HepG2 (cell line): ENCODE measurements around the gene FAM118A. TPM values are rescaled to one million over a fixed set of nuclear protein-coding genes. Genes with fewer than 3 reads are reported as not detected.
A peak's percentile ranks its signal among the peaks of the same experiment; 100 is the strongest.

Experiments
- CBX2 ChIP-seq, 2 experiments: fragments of 200-600 bp in 1 of 2; sonication (generic); formaldehyde crosslinking in 1 of 2; IDR thresholded peaks; 2 replicates each; pipeline versions ENCODE4 v1.7.0 to v1.8.1; 2018 to 2022; ENCODE audit warnings: low read depth in 2 of 2, low read length in 1 of 2, mild to moderate bottlenecking in 1 of 2, missing genetic modification reagents in 1 of 2
- ELF3 ChIP-seq: IDR thresholded peaks from 2 replicates; pipeline ENCODE4 v1.6.1; 2016; ENCODE audit warnings: missing genetic modification reagents, missing compliant biosample characterization
- EP300 ChIP-seq, 3 experiments: sonication (generic) in 1 of 3; formaldehyde crosslinking in 1 of 3; IDR thresholded peaks; 2 replicates each; pipeline versions ENCODE4 v1.5.1 to v1.6.1; 2011 to 2020; ENCODE audit warnings: low read depth in 2 of 3, low read length in 2 of 3, borderline replicate concordance in 1 of 3, improper control_type of control experiment in 1 of 3, mild to moderate bottlenecking in 1 of 3, missing genetic modification reagents in 1 of 3, moderate library complexity in 1 of 3
- RBFOX2 ChIP-seq: fragments of 200-400 bp; formaldehyde crosslinking; IDR thresholded peaks from 2 replicates; pipeline ENCODE4 v1.6.1; 2017; ENCODE audit warnings: low read depth, mild to moderate bottlenecking, low read length
- SALL2 ChIP-seq: sonication (generic); formaldehyde crosslinking; IDR thresholded peaks from 2 replicates; pipeline ENCODE4 v1.8.1; 2023; ENCODE audit warnings: mild to moderate bottlenecking, missing genetic modification reagents, inconsistent platforms
- TBL1XR1 ChIP-seq: fragments of 150-350 bp; IDR thresholded peaks from 2 replicates; pipeline ENCODE4 v1.6.1; 2014; ENCODE audit warnings: borderline replicate concordance, low read length; ENCODE audit not compliant: partially characterized antibody
- TEAD2 ChIP-seq: sonication (generic); formaldehyde crosslinking; IDR thresholded peaks from 2 replicates; pipeline ENCODE4 v1.9.0; 2021; ENCODE audit warnings: missing genetic modification reagents
- YY1 ChIP-seq: IDR thresholded peaks from 2 replicates; pipeline ENCODE4 v1.6.1; 2011; ENCODE audit warnings: low read length, low read depth, moderate library complexity, mild to moderate bottlenecking; ENCODE audit not compliant: insufficient read depth, insufficient replicate concordance
- ZFP36L1 ChIP-seq: sonication (generic); formaldehyde crosslinking; IDR thresholded peaks from 2 replicates; pipeline ENCODE4 v1.8.0; 2022; ENCODE audit warnings: mild to moderate bottlenecking, missing genetic modification reagents, moderate library complexity
- ZNF33A ChIP-seq: sonication (generic); formaldehyde crosslinking; IDR thresholded peaks from 2 replicates; pipeline ENCODE4 v1.5.1; 2020; ENCODE audit warnings: missing genetic modification reagents, mild to moderate bottlenecking, moderate library complexity, borderline replicate concordance
- ZNF510 ChIP-seq: sonication (generic); formaldehyde crosslinking; IDR thresholded peaks from 2 replicates; pipeline ENCODE4 v1.4.0; 2020; ENCODE audit warnings: low read depth, mild to moderate bottlenecking, missing genetic modification reagents
- polyA plus RNA-seq, 8 experiments: library from polyadenylated mRNA; depleted of rRNA in 3 of 8; stranded (reverse) in 7 of 8; unstranded in 1 of 8; fragments of >200 nt; fragmentation: Illumina TruSeq in 4 of 8; extraction: Trizol in 4 of 8; gene quantifications; 2 replicates each; pipeline versions ENCODE4 v1.2.1 to v1.2.3, GENCODE V29; 2011 to 2016; ENCODE audit warnings: low read depth in 4 of 8, missing spikeins in 1 of 8, mixed read lengths in 1 of 8; ENCODE audit not compliant: insufficient read depth in 1 of 8
- total RNA-seq, 5 experiments: library from RNA; depleted of rRNA; stranded (reverse); fragments of >200 nt; fragmentation: Illumina TruSeq; extraction: Trizol; gene quantifications; 2 replicates each; pipeline ENCODE4 v1.2.3, GENCODE V29; 2016; ENCODE audit warnings: low read depth in 1 of 5
- TF ChIP-seq, protein P1 (sequence below), 2 experiments: sonication (generic) in 1 of 2; formaldehyde crosslinking in 1 of 2; IDR thresholded peaks; 2 replicates each; pipeline versions ENCODE4 v1.4.0 to v1.6.1; 2016 to 2020; ENCODE audit warnings: borderline replicate concordance in 1 of 2, low read depth in 1 of 2, mild to moderate bottlenecking in 1 of 2, missing genetic modification reagents in 1 of 2
- TF ChIP-seq, protein P2 (sequence below), 2 experiments: IDR thresholded peaks; 2 replicates each; pipeline ENCODE4 v1.6.1; 2011 to 2012; ENCODE audit warnings: low read length in 2 of 2, borderline replicate concordance in 1 of 2, low read depth in 1 of 2, mild to moderate bottlenecking in 1 of 2, moderate library complexity in 1 of 2
- TF ChIP-seq, protein P3 (sequence below): sonication (generic); formaldehyde crosslinking; IDR thresholded peaks from 2 replicates; pipeline ENCODE4 v1.4.0; 2020; ENCODE audit warnings: mild to moderate bottlenecking, missing genetic modification reagents, borderline replicate concordance

The FAM118A gene
- total and polyA plus RNA-seq, 2 of the 13 experiments (the other 11 are each of a cell fraction or from before 2014, with no cell fraction given): 36.7 to 48.2 TPM

DNA sequence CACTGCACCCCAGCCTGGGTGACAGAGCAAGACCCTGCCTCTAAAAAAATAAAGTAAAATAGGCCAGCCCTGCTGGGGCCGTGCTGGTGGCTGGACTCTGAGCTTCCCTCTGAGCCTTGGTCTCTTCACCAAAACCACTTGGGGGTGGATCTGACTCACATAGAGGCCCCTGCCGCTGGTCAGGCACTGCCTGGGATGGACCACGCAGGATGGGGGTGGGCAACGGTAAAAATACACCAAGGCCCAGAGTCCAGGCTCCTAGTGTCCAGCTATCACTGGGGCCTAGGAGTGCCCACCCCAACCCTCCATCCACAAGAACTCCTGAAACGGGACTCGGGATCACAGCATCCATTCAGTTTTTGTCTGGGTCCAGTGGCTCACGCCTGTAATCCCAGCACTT lies 37.2 kb upstream of the FAM118A start (continued):
- TF ChIP-seq, protein P1, sequence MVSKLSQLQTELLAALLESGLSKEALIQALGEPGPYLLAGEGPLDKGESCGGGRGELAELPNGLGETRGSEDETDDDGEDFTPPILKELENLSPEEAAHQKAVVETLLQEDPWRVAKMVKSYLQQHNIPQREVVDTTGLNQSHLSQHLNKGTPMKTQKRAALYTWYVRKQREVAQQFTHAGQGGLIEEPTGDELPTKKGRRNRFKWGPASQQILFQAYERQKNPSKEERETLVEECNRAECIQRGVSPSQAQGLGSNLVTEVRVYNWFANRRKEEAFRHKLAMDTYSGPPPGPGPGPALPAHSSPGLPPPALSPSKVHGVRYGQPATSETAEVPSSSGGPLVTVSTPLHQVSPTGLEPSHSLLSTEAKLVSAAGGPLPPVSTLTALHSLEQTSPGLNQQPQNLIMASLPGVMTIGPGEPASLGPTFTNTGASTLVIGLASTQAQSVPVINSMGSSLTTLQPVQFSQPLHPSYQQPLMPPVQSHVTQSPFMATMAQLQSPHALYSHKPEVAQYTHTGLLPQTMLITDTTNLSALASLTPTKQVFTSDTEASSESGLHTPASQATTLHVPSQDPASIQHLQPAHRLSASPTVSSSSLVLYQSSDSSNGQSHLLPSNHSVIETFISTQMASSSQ (IDR thresholded peaks at IDR 0.05; ENCODE audit: low read depth): no peak
- TF ChIP-seq, protein P1 (CRISPR knock-in tag; IDR thresholded peaks at IDR 0.05; ENCODE audit: borderline replicate concordance): no peak
- TF ChIP-seq SALL2 (no peak), ZNF33A (CRISPR knock-in tag) (0 out of 2 replicates have a peak, but pooled peaks have one; percentile 38), EP300 (IDR thresholded peaks at IDR 0.05; ENCODE audit: low read depth in 2 of 2, low read length in 2 of 2) (peak in 1 of 2 experiments; percentile 63; a peak in 1 of 4 replicates), EP300 (CRISPR knock-in tag; IDR thresholded peaks at IDR 0.05; ENCODE audit: borderline replicate concordance) (no peak), TEAD2 (CRISPR knock-in tag) (no peak), CBX2 (IDR thresholded peaks at IDR 0.05; ENCODE audit: low read depth, low read length) (no peak), CBX2 (CRISPR knock-in tag; IDR thresholded peaks at IDR 0.05; ENCODE audit: low read depth) (no peak), YY1 (no peak), ELF3 (CRISPR knock-in tag) (peak; percentile 54), TBL1XR1 (no peak), RBFOX2 (peak; percentile 47; the same call in 1 of the 2 replicates), ZNF510 (CRISPR knock-in tag) (no peak), ZFP36L1 (CRISPR knock-in tag) (no peak)
- TF ChIP-seq, protein P2, sequence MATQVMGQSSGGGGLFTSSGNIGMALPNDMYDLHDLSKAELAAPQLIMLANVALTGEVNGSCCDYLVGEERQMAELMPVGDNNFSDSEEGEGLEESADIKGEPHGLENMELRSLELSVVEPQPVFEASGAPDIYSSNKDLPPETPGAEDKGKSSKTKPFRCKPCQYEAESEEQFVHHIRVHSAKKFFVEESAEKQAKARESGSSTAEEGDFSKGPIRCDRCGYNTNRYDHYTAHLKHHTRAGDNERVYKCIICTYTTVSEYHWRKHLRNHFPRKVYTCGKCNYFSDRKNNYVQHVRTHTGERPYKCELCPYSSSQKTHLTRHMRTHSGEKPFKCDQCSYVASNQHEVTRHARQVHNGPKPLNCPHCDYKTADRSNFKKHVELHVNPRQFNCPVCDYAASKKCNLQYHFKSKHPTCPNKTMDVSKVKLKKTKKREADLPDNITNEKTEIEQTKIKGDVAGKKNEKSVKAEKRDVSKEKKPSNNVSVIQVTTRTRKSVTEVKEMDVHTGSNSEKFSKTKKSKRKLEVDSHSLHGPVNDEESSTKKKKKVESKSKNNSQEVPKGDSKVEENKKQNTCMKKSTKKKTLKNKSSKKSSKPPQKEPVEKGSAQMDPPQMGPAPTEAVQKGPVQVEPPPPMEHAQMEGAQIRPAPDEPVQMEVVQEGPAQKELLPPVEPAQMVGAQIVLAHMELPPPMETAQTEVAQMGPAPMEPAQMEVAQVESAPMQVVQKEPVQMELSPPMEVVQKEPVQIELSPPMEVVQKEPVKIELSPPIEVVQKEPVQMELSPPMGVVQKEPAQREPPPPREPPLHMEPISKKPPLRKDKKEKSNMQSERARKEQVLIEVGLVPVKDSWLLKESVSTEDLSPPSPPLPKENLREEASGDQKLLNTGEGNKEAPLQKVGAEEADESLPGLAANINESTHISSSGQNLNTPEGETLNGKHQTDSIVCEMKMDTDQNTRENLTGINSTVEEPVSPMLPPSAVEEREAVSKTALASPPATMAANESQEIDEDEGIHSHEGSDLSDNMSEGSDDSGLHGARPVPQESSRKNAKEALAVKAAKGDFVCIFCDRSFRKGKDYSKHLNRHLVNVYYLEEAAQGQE (IDR thresholded peaks at IDR 0.05; ENCODE audit: borderline replicate concordance in 1 of 2, low read depth in 1 of 2, low read length in 2 of 2): no peak
- TF ChIP-seq, protein P3, sequence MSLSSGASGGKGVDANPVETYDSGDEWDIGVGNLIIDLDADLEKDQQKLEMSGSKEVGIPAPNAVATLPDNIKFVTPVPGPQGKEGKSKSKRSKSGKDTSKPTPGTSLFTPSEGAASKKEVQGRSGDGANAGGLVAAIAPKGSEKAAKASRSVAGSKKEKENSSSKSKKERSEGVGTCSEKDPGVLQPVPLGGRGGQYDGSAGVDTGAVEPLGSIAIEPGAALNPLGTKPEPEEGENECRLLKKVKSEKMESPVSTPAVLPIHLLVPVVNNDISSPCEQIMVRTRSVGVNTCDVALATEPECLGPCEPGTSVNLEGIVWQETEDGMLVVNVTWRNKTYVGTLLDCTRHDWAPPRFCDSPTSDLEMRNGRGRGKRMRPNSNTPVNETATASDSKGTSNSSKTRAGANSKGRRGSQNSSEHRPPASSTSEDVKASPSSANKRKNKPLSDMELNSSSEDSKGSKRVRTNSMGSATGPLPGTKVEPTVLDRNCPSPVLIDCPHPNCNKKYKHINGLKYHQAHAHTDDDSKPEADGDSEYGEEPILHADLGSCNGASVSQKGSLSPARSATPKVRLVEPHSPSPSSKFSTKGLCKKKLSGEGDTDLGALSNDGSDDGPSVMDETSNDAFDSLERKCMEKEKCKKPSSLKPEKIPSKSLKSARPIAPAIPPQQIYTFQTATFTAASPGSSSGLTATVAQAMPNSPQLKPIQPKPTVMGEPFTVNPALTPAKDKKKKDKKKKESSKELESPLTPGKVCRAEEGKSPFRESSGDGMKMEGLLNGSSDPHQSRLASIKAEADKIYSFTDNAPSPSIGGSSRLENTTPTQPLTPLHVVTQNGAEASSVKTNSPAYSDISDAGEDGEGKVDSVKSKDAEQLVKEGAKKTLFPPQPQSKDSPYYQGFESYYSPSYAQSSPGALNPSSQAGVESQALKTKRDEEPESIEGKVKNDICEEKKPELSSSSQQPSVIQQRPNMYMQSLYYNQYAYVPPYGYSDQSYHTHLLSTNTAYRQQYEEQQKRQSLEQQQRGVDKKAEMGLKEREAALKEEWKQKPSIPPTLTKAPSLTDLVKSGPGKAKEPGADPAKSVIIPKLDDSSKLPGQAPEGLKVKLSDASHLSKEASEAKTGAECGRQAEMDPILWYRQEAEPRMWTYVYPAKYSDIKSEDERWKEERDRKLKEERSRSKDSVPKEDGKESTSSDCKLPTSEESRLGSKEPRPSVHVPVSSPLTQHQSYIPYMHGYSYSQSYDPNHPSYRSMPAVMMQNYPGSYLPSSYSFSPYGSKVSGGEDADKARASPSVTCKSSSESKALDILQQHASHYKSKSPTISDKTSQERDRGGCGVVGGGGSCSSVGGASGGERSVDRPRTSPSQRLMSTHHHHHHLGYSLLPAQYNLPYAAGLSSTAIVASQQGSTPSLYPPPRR (CRISPR knock-in tag): peak; percentile 11; the same call in 1 of the 2 replicates
